ENCODE measurements around the gene TRPM3.

The TRPM3 gene

DNA sequence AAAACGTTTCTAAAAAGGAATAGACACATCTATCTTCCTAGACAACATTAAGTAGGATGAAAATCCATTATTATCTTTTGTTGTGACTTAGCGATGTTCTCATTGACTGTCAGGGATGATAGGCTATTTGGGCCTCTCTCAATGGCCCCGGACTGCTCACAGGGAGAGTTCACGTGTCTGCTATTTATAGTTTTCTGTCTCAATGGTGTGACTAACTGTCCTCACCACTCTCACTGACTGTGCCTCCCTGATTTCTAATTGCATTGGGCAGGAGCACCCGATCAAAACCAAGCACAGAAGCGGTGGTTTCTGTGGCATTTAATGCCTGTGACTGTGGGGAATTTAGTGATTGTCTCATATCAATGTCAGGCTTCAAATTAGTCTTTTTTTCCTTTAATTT lies 420.3 kb downstream of the TRPM3 start:
- Histone ChIP-seq H3K4me3 (no peak overlapping the region), H3K27ac (no peak overlapping the region)
- TF ChIP-seq, protein P1, sequence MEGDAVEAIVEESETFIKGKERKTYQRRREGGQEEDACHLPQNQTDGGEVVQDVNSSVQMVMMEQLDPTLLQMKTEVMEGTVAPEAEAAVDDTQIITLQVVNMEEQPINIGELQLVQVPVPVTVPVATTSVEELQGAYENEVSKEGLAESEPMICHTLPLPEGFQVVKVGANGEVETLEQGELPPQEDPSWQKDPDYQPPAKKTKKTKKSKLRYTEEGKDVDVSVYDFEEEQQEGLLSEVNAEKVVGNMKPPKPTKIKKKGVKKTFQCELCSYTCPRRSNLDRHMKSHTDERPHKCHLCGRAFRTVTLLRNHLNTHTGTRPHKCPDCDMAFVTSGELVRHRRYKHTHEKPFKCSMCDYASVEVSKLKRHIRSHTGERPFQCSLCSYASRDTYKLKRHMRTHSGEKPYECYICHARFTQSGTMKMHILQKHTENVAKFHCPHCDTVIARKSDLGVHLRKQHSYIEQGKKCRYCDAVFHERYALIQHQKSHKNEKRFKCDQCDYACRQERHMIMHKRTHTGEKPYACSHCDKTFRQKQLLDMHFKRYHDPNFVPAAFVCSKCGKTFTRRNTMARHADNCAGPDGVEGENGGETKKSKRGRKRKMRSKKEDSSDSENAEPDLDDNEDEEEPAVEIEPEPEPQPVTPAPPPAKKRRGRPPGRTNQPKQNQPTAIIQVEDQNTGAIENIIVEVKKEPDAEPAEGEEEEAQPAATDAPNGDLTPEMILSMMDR (IDR thresholded peaks at IDR 0.05): no peak
- DNase-seq (ENCODE audit: low spot score): no peak

DNA sequence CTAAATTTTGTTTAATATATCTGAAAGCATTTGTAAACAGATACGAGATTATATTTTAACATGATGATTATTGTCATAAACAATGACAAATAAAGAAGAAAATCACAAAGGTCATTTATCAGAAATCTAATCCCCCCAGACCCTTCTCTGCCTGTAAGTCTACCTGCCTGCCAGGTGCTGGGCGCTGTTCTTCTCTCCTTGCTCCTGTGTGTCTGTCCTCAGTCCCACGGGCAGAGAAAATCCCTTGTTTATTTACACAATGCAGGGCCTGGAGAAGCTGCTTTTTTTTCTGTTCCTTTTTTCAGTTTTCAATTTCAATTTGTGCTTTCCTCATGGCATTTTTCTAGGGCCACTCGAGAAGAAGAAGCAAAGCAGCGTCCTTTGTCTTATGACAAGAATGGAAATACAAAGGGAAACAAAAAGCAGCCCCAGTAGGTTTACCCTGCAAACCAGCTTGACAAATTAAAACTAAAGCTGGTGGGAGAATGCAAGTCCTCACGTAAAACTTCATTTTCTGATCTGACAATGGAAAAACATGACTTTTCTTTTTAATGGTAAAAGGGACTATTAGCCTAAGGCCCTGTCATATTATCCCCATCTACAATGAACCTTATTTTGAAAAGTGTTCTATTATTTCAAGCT lies 424.6 kb downstream of the TRPM3 start:
- Histone ChIP-seq H3K27ac (no peak overlapping the region), H3K4me3 (no peak overlapping the region)
- no peak for DNase-seq (ENCODE audit: low spot score)
- TF ChIP-seq, protein P1 (IDR thresholded peaks at IDR 0.05): no peak

DNA sequence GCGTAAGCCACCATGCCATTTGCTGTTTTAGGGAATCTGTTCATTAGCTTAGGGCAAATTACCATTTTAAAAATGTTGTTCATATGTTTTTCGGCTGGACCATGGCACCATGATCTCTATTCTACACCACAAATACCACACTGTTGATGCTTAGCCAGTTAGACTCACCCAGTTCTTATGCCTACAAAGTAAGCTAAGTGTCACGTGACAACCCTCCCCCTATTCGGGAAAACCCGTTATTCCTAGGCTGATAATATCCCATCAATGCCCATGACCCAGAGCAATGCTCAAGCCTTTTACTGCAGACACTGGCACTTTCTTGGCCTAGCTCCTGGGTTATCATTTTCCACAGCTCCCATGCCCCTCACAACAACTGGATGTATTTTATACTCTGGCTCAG lies 426.7 kb downstream of the TRPM3 start:
- TF ChIP-seq, protein P1 (IDR thresholded peaks at IDR 0.05): no peak
- Histone ChIP-seq H3K27ac (no peak overlapping the region), H3K4me3 (no peak overlapping the region)
- DNase-seq (ENCODE audit: low spot score): no peak

DNA sequence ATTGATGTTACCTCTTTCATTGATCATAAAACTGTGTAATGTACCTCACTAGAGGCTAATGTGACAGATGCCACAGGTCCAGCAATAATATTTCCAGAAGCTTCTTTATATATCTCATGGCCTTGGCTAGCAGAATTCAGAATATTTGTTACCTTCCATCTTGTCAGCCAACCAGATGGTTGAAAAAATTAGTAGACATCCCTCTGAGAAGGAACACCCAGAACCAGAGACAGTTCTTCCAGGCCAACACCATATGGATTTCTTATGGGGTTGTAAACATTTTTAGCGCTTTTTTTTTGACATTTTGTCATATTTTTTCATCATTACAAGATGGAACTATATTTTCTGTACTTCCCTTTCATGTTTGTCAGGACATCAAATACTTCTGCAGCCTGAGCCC lies 428.2 kb downstream of the TRPM3 start:
- Histone ChIP-seq H3K27ac (no peak overlapping the region), H3K4me3 (no peak overlapping the region)
- DNase-seq (ENCODE audit: low spot score): no peak
- TF ChIP-seq, protein P1 (IDR thresholded peaks at IDR 0.05): no peak

DNA sequence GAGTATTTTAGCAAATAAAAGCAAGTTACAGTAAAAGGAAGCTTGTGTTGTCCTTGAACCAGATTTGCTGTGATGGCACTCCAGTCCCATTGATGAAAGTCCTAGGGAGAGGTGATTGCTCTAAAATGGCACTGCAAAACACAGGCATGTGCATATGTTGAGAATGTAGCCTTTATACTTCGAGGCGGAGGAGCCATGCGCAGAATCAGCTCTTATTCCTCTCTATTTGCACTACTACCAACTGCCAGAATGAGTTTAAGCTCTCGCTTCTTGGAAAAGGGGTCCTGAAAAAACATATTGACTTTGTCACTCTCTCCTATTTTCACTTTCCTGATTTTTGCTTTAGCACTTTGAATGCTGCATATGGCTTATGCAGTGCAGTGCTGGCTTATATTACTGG lies 429.0 kb downstream of the TRPM3 start:
- no peak for DNase-seq (ENCODE audit: low spot score)
- H3K27ac ChIP-seq: no peak overlapping the region
- TF ChIP-seq, protein P1 (IDR thresholded peaks at IDR 0.05): no peak
- H3K4me3 ChIP-seq: no peak overlapping the region

DNA sequence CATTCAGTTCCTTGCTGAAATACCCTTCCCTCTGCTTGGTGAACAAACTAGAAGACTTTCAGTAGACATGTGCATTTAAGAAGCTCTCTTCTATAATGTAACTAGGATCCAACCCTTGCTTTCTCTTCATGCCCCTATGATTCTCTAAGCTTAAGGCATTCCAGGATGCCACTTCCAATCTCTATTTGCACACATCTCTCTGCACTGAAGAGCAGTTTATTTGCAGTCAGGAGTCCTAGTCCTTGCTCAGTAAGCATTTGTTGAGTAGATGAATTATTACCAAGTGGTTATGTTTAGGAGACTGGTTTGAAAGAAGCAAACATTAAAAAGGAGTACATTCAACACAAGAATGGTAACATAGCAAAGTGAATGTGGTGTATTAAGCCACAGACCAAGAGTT lies 432.7 kb downstream of the TRPM3 start:
- TF ChIP-seq, protein P1 (IDR thresholded peaks at IDR 0.05): no peak

DNA sequence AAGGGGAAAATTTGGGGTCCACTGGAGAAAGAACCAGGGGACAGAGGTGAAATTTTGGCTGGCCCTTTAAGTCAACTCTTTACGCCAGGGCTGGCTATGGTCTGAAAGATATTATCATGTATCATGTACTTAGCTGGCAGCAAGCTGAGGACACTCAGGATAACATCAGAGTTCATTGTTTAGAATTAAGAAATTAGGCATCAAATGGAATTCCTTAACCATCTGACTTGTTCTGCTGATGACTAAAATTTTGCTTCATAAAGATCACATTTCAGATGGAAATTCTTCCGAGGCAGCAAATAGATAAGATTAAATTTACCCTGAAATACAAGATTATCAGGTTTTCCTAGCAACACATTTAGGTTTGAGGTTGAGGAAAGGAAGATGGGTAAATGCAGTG lies 437.6 kb downstream of the TRPM3 start:
- DNase-seq (ENCODE audit: low spot score): no peak
- no peak overlapping the region for H3K4me3 ChIP-seq
- no peak overlapping the region for H3K27ac ChIP-seq
- TF ChIP-seq, protein P1 (IDR thresholded peaks at IDR 0.05): no peak

More for the DNA sequence above, 432.7 kb downstream of the TRPM3 start:
- Histone ChIP-seq H3K4me3 (no peak overlapping the region), H3K27ac (no peak overlapping the region)
- DNase-seq (ENCODE audit: low spot score): no peak

Measured in coronary artery (tissue), 2 donors.